HG02798 (cell line): Measurements from ENCODE around the gene CASZ1.

Experiments used
- ATAC-seq: cut with Tn5 transposase; IDR thresholded peaks from one replicate; pipeline ENCODE4 v1.9.1; 2021; ENCODE audit warnings: mild to moderate bottlenecking; ENCODE audit not compliant: unreplicated experiment, poor library complexity

The CASZ1 gene

GRCh38 chr1:10796029-10796944, at the start of gene CASZ1:
CASZ1 (minus strand) TSS chr1:10796646; CDS start chr1:10693889, 102,757 bp downstream.
- ATAC-seq, result no peak

GRCh38 chr1:10843697-10844096, 47.3 kb upstream of the CASZ1 start:
- no peak for ATAC-seq

- no peak for ATAC-seq
Observed at GRCh38 chr1:10841118-10841517, 44.7 kb upstream of the CASZ1 start.

- no peak for ATAC-seq
Observed at GRCh38 chr1:10839188-10839770, 42.8 kb upstream of the CASZ1 start.

GRCh38 chr1:10838541-10838940, 42.1 kb upstream of the CASZ1 start:
- no peak for ATAC-seq

- ATAC-seq, result no peak
Observed at GRCh38 chr1:10836726-10837125, 40.3 kb upstream of the CASZ1 start.

GRCh38 chr1:10835822-10836421, 39.5 kb upstream of the CASZ1 start:
- ATAC-seq, result no peak

- no peak for ATAC-seq
Observed at GRCh38 chr1:10835421-10835820, 39.0 kb upstream of the CASZ1 start.

GRCh38 chr1:10834770-10835412, 38.4 kb upstream of the CASZ1 start:
- no peak for ATAC-seq

GRCh38 chr1:10833630-10834557, 37.4 kb upstream of the CASZ1 start:
- no peak for ATAC-seq

- ATAC-seq, result no peak
Observed at GRCh38 chr1:10832703-10833102, 36.3 kb upstream of the CASZ1 start.

- ATAC-seq, result no peak
Observed at GRCh38 chr1:10830961-10831668, 34.7 kb upstream of the CASZ1 start.

GRCh38 chr1:10829965-10830515, 33.6 kb upstream of the CASZ1 start:
- ATAC-seq, result no peak

- no peak for ATAC-seq
Observed at GRCh38 chr1:10829067-10829818, 32.8 kb upstream of the CASZ1 start.

- no peak for ATAC-seq
Observed at GRCh38 chr1:10827377-10828333, 31.2 kb upstream of the CASZ1 start.

GRCh38 chr1:10825592-10825991, 29.1 kb upstream of the CASZ1 start:
- no peak for ATAC-seq
